ENCODE data around the gene DROSHA. TPM values are rescaled to one million over a fixed set of nuclear protein-coding genes. Genes with fewer than 3 reads are reported as not detected.

Gene DROSHA
- polyA plus RNA-seq, 1 donor (not counting 4 experiments of a cell fraction or from before 2014, with no cell fraction given) = 39.9 TPM

GRCh38 chr5:31531543-31531887 lies 378 bp downstream of the DROSHA start:
- peaks cover 47% of the 10 kb centered on the region for H3K79me2 ChIP-seq (ENCODE audit: control insufficient read depth, insufficient read depth, low read length)
- dilution Hi-C loops (cut with MboI; ENCODE audit: extremely low pct_ligation_motif_present, low sequenced_read_pairs) = no loop called here

GRCh38 chr5:31530541-31531265 lies 1.2 kb downstream of the DROSHA start:
- Histone ChIP-seq H2AFZ (ENCODE audit: control insufficient read depth, low read length) (no peak overlapping the region), H3K27me3 (ENCODE audit: control insufficient read depth, extremely low read depth, insufficient read depth, low read length) (no peaks in the 10 kb centered on the region), H3K4me3 (ENCODE audit: control insufficient read depth in 2 of 3, extremely low read depth in 1 of 3, insufficient read depth in 2 of 3, low read depth in 1 of 3, low read length in 3 of 3) (peak overlapping the region; percentile 69 to 97 (median 96)), H3K79me2 (ENCODE audit: control insufficient read depth, insufficient read depth, low read length) (peaks cover 47% of the 10 kb centered on the region), H3K9ac (ENCODE audit: control insufficient read depth, extremely low read depth, insufficient read depth, low read length) (peak overlapping the region; percentile 84), H3K36me3 (ENCODE audit: control insufficient read depth in 2 of 2, extremely low read depth in 1 of 2, insufficient read depth in 2 of 2, low read length in 2 of 2) (peaks cover 9 to 10% of the 10 kb centered on the region in 2 experiments), H3K27ac (ENCODE audit: control insufficient read depth, insufficient read depth, low read length) (peak overlapping the region; percentile 71), H3K9me3 (ENCODE audit: control insufficient read depth, low read depth, low read length) (no peaks in the 10 kb centered on the region), H3K9me1 (ENCODE audit: control insufficient read depth, extremely low read depth, insufficient read depth, low read length) (no peaks in the 10 kb centered on the region), H3K4me2 (ENCODE audit: control insufficient read depth, extremely low read depth, insufficient read depth, low read depth, low read length) (peak overlapping the region; percentile 66), H3K4me1 (ENCODE audit: control insufficient read depth, extremely low read depth, insufficient read depth, low read length) (peaks cover 11% of the 10 kb centered on the region), H4K20me1 (ENCODE audit: control insufficient read depth, extremely low read depth, insufficient read depth, low read length) (no peaks in the 10 kb centered on the region)
- dilution Hi-C loops (cut with MboI; ENCODE audit: extremely low pct_ligation_motif_present, low sequenced_read_pairs) = no loop called here
- TF ChIP-seq EZH2 (IDR thresholded peaks at IDR 0.05; ENCODE audit: low read length) = no peak
- TF ChIP-seq CTCF (optimal IDR thresholded peaks at IDR 0.05 in 1 of 3, IDR thresholded peaks at IDR 0.05 in 1 of 3, conservative IDR thresholded peaks at IDR 0.05 in 1 of 3; ENCODE audit: extremely low read depth in 1 of 3, insufficient read depth in 2 of 3, low read length in 3 of 3) = no peak
- no peak for DNase-seq (ENCODE audit: low read depth, low spot score)
- FAIRE-seq = no peak

More at GRCh38 chr5:31531543-31531887, 378 bp downstream of the DROSHA start:
- TF ChIP-seq EZH2 (IDR thresholded peaks at IDR 0.05; ENCODE audit: low read length) (no peak), CTCF (optimal IDR thresholded peaks at IDR 0.05 in 1 of 3, IDR thresholded peaks at IDR 0.05 in 1 of 3, conservative IDR thresholded peaks at IDR 0.05 in 1 of 3; ENCODE audit: extremely low read depth in 1 of 3, insufficient read depth in 2 of 3, low read length in 3 of 3) (no peak)
- Histone ChIP-seq H4K20me1 (ENCODE audit: control insufficient read depth, extremely low read depth, insufficient read depth, low read length) (no peaks in the 10 kb centered on the region), H3K27ac (ENCODE audit: control insufficient read depth, insufficient read depth, low read length) (peak overlapping the region; percentile 71), H3K36me3 (ENCODE audit: control insufficient read depth in 2 of 2, extremely low read depth in 1 of 2, insufficient read depth in 2 of 2, low read length in 2 of 2) (peaks cover 5 to 10% of the 10 kb centered on the region in 2 experiments), H3K9me1 (ENCODE audit: control insufficient read depth, extremely low read depth, insufficient read depth, low read length) (no peaks in the 10 kb centered on the region), H3K9ac (ENCODE audit: control insufficient read depth, extremely low read depth, insufficient read depth, low read length) (peak overlapping the region; percentile 84), H3K27me3 (ENCODE audit: control insufficient read depth, extremely low read depth, insufficient read depth, low read length) (no peaks in the 10 kb centered on the region), H3K4me3 (ENCODE audit: control insufficient read depth in 2 of 3, extremely low read depth in 1 of 3, insufficient read depth in 2 of 3, low read depth in 1 of 3, low read length in 3 of 3) (peak overlapping the region; percentile 69 to 97 (median 96)), H2AFZ (ENCODE audit: control insufficient read depth, low read length) (peak overlapping the region; percentile 83), H3K4me2 (ENCODE audit: control insufficient read depth, extremely low read depth, insufficient read depth, low read depth, low read length) (peak overlapping the region; percentile 66), H3K4me1 (ENCODE audit: control insufficient read depth, extremely low read depth, insufficient read depth, low read length) (peaks cover 11% of the 10 kb centered on the region), H3K9me3 (ENCODE audit: control insufficient read depth, low read depth, low read length) (no peaks in the 10 kb centered on the region)
- DNase-seq (ENCODE audit: low read depth, low spot score) (no peak), FAIRE-seq (no peak)

All from keratinocyte (primary cell).